Left forelimb (tissue), 1 donor: ENCODE results near the gene HSF2BP.
"Not testable (repeated sequence)": the region's sequence is repeated elsewhere in the genome, so short reads cannot be mapped to it uniquely, and the experiment has no call there.

ENCODE experiments used
- DNase-seq: peaks from one replicate; pipeline ENCODE4 v3.0.0-alpha.2; 2018; ENCODE audit warnings: low spot score

Gene HSF2BP

DNA sequence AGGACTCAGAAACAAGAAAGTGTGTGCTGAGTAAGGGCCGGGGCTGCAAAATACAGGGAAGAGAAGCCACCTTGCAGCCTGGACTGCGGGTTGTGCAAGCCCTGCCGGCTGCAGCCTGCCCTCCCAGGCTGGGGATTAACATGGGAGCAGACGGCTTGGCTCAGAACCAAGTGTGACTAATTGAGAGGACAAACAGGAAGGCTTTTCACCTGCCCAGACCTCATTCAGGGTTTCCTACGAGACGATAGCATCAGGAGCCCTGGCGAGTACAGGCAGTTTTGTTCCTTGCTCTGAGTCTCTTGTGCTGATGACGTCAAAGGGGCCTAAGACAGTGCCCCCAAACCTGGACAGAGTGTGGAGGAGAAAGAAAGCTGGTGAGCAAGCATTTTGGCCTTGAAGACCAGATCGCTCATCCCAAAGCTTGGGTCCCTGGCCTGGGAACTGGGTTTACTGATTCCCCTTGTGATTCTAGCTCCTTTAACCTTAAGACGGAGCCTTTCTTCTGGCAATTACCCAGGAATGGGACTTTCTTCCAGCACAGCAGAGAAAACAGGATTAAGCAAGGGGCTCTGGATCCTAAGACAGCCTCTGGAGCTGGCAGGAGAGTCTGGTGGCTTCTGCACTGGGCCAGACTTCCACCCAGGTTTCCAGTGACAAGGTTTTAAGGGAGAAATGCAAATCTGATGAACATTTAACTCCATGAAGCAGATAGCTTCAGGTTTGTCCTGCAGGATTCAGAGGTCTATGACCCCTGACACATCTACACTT lies 142.2 kb downstream of the HSF2BP start:
- DNase-seq, result not testable (repeated sequence)

DNA sequence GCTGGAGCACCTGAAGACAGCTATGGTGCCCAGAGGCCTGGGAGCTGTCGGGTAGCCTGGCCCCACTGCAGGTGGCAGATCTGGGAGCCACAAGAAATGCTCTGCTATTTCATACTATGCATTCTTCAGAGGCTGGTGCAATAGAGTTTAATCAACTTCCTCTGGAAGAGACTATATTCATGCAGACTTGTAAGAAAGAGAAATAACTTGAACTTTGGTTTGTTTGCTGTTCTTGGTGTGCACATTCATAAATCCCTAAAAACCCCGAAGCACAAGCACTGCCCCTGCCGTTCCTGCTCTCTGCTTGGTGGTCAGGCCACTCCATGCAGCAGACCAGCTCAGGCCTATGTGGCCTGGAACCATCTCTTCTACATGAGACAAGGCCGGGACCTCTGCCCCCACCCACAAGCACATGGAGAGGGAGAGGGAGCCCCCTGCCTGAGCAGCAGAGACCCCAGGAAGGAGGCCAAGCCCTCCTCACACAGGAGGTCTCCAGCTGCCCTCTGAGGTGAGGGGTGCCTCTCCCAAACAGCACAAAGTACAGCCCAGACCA lies 142.9 kb downstream of the HSF2BP start:
- not testable (repeated sequence) for DNase-seq

DNA sequence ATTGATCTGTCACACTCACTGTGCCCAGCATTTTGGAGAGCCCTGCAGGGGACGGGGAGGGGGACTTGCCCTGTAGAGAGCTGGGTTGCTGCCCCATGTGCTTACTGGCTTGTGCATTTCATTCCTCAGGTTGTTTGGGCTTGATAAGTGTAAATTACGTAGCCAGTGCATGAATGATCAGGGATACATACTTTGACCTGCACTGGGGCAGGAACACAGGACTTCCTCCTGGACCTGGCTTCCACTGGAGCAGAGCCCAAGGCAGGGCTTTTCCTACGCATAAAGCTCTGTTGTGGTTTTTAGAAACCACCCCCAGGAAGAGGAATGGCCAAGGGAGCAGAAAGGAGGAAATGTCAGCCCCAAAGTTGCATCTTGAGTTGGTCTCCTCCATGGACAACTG lies 144.5 kb downstream of the HSF2BP start:
- not testable (repeated sequence) for DNase-seq

DNA sequence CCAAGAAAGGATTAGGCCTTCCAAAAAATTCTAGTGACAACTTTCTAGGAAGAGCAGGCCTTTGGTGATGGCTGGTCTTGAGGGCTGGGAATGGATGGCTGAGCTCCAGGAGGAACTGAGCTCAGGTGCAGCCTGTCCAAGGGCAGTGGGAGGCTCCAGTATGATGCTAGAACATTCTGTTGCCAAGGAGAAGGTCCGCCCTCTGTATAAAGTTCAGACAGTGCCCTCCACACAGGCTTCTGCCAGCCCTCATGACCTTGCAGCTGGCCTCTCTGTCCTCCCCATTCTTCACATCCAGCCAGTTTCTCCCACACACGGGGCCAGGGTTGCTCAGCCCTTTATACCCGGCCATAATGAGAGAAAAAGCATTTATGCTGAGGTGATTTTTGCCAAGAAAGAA lies 146.3 kb downstream of the HSF2BP start:
- DNase-seq, result not testable (repeated sequence)

DNA sequence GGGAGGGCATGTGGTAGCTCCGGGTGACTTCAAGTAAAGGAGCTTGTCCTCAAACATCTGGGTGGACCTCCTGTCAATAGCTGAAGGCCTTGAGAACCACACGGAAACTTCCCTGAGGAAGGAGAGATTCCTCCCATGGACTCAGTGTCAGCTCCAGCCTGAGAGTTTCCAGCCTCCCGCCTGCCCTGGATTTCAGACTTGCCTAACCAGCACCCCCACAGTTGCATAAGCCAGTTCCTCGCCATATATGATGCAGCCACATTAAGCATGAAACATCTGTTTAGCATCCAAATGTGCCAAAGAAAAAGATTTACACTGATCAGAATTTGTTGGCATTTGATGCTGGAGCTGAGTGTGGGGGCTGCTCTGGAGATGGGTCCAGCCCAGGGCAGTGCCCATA lies 148.1 kb downstream of the HSF2BP start:
- not testable (repeated sequence) for DNase-seq

DNA sequence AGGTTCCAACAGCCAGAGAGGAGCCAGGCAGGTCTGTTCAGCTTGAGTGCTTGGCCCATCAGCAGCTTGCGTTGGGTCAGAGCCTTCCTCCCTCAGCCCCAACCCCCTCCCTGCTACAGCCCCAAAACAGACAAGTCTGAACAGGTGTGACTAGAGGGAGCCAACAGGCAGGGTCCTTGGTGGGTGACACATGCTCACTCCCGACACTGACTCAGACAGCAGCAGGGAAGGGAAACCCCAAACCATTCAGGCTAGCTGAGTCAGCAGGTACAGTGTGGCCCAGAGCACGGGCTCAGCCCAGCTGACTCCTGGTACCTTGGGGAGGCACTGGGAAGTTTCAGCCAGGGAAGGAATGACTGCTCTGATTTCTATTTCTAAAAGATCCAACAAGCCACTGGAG lies 148.6 kb downstream of the HSF2BP start:
- DNase-seq, result not testable (repeated sequence)

DNA sequence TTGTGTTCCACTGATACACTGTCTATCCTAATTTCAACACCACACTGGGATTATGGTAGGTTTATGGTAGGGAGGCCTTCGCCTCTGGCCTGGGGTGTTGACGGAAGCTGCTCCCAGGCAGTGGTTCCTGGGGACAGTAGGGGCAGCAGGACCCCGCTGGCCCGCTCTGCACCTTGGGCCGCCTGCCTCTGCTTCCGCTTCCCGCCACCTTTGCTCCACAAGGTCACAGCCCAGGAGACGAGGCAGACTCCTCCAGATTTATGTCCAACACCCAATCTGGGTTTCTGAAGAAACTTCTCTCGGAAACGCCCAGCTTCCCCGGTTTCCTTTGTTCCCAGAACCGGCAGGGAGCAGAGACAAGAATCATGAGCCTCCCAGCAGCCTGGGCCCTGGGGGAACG lies 155.4 kb downstream of the HSF2BP start:
- not testable (repeated sequence) for DNase-seq

DNA sequence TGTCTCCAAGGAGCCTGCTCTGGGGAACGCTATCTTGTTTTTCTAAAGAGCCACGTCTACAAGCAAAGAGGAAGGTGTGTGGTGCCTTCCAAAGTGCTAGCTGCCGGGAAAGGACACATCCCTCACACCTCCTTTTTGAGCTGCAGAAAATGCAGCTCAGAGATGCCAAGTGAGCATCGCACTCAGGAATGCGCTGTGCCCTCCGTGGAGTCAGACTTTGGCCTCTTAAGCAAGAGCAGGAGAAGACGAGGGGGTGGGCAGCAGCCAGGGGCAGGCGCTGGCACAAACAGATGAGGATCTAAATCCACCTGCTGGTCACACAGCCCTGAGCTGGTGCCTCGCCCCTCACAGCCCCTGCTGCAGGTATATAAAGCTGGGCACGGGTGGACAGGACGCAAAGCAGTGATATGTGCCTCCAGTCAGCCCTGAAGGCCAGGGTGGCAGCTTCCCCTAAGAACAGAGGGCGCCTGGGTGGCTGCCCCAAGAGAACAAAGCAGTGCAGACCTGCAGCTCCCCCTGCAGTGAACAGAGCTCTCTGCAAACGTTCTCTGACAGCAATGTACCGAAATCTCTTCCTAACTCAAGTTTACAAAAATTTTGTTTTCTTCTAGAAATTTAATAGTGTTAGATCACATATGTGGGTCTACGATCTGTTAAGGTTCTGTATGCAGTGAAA lies 156.1 kb downstream of the HSF2BP start:
- not testable (repeated sequence) for DNase-seq

DNA sequence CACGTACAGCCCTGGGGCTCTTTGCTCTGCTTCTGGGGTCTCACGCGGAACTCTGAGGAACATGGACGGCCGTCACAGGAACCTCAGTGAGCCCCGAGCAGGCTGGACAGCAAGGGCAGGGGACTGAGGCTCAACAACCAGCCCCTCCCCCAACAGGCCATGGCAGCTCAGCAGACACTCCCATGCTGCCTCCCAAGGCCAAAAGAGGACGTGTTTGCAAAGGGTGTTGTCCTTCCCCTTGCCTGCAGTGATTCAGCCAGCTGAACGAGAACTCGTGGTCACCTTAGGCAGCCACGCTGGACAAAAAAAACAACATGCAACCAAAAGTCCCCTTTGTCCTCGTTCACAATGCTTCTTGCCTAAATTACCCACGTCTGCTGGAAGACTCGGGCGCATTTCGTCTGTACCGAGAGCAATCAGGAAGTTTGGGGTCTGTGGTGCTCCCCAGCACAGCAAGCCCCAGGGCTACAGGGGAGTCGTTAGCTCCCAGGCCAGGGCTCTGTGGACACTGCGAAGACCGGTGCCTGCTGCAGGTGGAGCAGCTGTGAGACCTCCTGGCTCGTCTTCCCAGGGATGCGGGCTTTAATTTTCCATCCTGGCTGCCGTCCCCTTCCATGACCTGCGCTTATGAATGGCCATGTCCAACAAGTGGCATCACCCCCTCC lies 156.7 kb downstream of the HSF2BP start:
- DNase-seq, result not testable (repeated sequence)

DNA sequence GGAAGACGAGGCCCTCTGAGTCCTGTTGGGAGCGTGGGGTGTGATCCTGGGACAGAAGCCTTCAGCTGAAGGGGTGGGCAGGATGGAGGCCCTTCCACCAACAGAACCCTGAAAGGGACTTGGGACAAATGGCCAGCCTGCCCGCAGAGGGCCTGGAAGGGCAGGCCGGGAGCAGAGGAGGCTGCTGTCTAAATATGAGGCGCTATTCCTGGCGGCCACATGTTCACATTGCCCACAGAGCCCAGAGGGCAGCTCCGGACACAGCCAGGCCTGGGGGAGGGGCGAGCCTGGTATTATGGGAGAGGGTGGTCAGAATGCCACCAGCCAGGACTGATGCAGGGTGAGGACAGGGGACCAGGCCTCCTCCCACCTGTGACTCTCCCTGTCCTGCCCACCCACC lies 160.4 kb downstream of the HSF2BP start:
- not testable (repeated sequence) for DNase-seq

DNA sequence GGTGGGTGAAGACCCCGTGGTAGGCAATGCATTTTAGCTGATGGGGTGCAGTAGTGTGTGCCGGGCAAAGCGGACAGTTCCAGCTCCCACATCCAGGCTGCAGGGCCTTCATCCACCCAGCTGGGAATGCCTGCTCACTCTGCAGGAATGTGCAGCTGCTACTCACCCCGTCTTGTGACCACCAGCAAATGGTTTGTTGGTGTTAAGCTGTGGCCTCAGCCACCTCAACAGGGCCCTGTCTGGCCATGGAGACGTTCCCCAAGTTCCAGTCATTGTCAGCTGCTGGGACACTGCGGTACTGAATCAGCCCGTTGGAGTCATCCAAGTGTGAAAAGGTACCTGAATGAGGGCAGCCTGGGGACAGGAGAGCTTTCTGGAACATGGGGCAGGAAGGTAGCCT lies 161.2 kb downstream of the HSF2BP start:
- not testable (repeated sequence) for DNase-seq

DNA sequence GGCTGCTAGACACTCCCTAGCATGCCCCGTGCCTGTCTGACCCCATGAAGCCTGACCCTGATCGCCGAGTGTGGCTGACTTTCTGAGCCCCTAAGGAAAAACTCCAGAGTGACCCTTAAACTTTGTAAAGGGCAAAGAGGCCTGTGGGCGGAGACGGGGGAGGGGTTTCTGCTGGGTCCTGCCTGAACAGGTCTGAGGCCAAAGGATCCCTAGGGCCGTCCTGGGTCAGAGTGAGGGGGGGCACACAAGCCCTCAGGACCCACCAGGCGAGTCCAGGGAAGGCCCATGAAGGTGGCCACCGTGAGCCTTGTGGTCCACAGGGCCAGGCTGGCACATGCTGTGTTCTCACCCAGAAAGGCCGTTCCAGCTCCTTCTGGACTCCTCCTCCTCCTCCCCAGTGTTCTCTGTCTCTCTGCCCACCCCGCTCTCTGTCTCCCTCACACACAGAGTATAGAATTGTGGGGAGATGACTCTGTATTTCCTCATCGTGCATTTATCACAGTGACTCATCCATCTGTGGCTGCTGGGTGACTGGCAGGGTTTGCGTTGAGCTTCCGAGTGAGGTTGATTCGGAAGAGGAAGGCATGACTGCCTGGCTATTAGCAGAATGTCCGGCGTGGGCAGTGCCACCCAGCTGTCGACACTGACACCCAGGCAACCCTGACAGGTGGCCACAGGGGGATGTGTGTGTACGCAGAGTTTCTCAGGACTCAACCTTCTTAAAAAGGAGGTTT lies 164.8 kb downstream of the HSF2BP start:
- not testable (repeated sequence) for DNase-seq

DNA sequence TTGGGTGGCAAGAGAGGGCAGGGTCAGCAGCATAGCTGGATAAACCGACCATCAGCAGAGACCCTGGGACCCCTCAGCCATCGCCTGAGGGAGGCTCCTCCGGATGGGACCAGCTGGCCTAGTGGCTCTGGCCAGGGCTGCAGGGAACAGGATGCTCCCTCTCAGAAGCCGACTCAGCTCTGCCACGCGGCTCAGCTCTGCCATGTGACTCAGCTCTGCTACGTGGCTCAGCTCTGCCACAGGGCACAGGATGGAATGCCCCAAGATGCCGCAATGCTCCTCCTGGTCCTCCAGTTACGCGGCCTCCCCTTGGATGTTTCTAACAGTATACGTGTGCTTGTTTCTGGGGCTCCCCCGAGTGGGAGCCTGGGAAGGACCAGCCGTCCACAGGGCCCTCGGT lies 165.8 kb downstream of the HSF2BP start:
- not testable (repeated sequence) for DNase-seq

DNA sequence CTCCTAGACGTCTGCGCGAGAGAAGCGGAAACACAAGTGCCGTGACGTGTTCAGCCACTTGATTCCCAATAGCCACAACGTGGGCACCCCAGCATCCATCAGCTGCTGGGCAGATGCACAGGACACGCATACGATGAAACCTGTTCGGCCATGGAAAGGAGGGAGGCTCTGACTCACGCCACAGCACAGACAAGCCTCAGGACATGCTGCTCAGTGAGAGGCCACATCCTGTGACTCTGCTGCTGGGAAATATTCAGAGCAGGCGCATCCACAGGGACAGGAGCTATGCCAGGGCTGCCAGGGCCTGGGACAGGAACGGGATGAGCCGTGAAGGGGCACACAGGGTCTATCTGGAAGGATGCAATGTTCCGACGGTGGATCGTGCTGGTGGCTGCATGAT lies 171.1 kb downstream of the HSF2BP start:
- not testable (repeated sequence) for DNase-seq

DNA sequence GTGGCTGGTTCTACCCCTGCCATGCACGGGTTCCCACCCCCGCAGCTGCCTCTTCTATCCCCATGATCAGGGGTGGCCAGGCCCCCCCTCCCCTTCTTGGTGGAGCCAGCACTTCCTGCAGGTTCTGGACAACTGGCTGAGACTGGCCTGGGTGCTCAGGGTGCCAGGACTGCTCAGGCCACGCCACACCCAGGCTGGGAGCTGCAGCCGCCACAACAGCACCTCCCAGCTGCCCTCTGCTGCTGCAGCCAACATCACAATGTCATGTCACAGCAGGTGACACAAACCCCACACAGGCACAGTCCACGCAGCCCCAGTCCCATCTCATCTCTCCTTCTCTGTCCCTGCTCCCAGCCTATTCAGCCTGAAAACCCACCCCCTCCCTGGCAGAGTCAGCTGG lies 173.2 kb downstream of the HSF2BP start:
- not testable (repeated sequence) for DNase-seq

DNA sequence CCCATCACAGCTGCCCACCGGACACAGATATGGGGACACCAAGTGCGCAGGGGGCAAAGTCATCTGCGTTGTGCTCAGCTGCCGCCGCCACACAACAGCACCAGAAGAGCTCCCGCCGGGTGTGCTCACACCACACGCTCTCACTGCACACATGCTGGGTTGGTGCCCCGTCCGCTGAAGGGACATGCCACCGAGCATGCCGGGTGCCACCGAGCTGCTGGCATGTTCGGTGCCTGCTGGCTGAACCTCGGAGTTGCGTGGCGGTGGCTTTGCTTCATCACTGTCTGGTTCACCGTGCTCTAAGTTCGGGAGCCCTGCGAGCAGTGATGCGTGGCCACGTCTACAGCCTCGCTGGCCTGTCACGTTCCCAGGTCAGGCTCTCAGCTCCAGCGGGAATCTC lies 174.3 kb downstream of the HSF2BP start:
- not testable (repeated sequence) for DNase-seq

DNA sequence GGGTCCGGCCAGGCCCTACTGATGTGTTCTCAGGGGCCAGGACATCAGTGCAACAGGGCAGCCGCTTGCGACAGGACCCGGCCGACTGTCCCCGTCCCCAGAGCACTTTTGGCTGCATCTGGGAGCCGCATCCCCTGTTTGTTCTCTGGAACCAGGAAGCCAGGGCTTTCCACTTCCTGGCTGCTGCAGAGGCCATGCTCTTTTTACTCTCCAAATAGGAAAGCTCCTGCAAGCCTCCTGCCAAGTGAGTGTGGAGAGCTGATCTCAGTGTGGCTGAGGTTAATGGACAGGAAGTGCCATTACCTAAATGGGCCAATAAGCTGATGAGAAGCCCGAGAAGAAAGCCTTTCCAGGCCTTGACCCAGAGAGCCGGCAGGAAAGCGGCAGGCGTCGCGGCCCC lies 180.1 kb downstream of the HSF2BP start:
- DNase-seq, result not testable (repeated sequence)
